GM18951 (cell line): Measurements from ENCODE around the gene CD79B.
"Not testable (repeated sequence)": the region's sequence is repeated elsewhere in the genome, so short reads cannot be mapped to it uniquely, and the experiment has no call there.

Experiments used
- POLR2A ChIP-seq: IDR thresholded peaks from 4 replicates; pipeline ENCODE4 v1.6.1; 2011; ENCODE audit warnings: mild to moderate bottlenecking; ENCODE audit not compliant: insufficient read length, insufficient read depth; ENCODE audit errors: extremely low read depth
- in situ Hi-C: fragments of 300-500 bp; cut with MboI; formaldehyde crosslinking; loops from one replicate; pipeline ENCODE4 v1.12.0; 2022; ENCODE audit warnings: low sequenced_read_pairs, mixed read lengths, inconsistent platforms; ENCODE audit not compliant: unreplicated experiment

The CD79B gene

GRCh38 chr17:63894021-63894420 lies 38.1 kb downstream of the CD79B start:
- in situ Hi-C loops, result not testable (repeated sequence)

- in situ Hi-C loops, result not testable (repeated sequence)
These were observed 39.7 kb downstream of the CD79B start for GRCh38 chr17:63892316-63893037.

GRCh38 chr17:63889026-63889848 lies 42.9 kb downstream of the CD79B start:
- in situ Hi-C loops, result not testable (repeated sequence)

GRCh38 chr17:63885119-63885518 lies 47.0 kb downstream of the CD79B start:
- in situ Hi-C loops, result not testable (repeated sequence)

- in situ Hi-C loops, result not testable (repeated sequence)
These were observed 49.5 kb downstream of the CD79B start for GRCh38 chr17:63882626-63883126.

GRCh38 chr17:63881935-63882601 lies 50.1 kb downstream of the CD79B start, which contains the start of gene GH2:
TSS of gene GH2 (minus strand) at chr17:63881944. CDS start at chr17:63881801, 143 bp downstream.
- in situ Hi-C loops, result no loop called here
- TF ChIP-seq POLR2A, result no peak

- in situ Hi-C loops, result not testable (repeated sequence)
These were observed 50.8 kb downstream of the CD79B start for GRCh38 chr17:63881337-63881736.

- in situ Hi-C loops, result no loop called here
- TF ChIP-seq POLR2A, result no peak
These were observed 51.4 kb downstream of the CD79B start for GRCh38 chr17:63880706-63881105.
